Calu3 (cell line): ENCODE data around the gene NOC2L. TPM values are rescaled to one million over a fixed set of nuclear protein-coding genes. Genes with fewer than 3 reads are reported as not detected.

Source experiments
- BruUV-seq: library from RNA; stranded (reverse); fragments of 400-500 nt; replicated peaks from 2 replicates; lab custom pipeline; 2021; lab: Mats Ljungman, UMichigan
- CTCF ChIA-PET: fragments of 300-600 bp; sonication (Branson Sonifier 250); formaldehyde crosslinking; loops from one replicate; lab custom pipeline; 2022; ENCODE audit warnings: antibody characterized with exemption; lab: Charles Lee
- DNase-seq: peaks from one replicate; pipeline ENCODE4 v3.0.0; 2022
- H3K27ac Mint-ChIP-seq: one replicate; pipeline ENCODE4 v1.8.0; 2022; ENCODE audit warnings: mixed read lengths; ENCODE audit not compliant: unreplicated experiment
- H3K27me3 Mint-ChIP-seq: one replicate; pipeline ENCODE4 v1.8.0; 2022; ENCODE audit warnings: mixed read lengths; ENCODE audit not compliant: unreplicated experiment
- H3K36me3 Mint-ChIP-seq: one replicate; pipeline ENCODE4 v1.8.0; 2022; ENCODE audit warnings: mild to moderate bottlenecking, moderate library complexity, mixed read lengths; ENCODE audit not compliant: insufficient read depth, unreplicated experiment
- H3K4me1 Mint-ChIP-seq: one replicate; pipeline ENCODE4 v1.8.0; 2022; ENCODE audit warnings: mild to moderate bottlenecking, low read depth, mixed read lengths; ENCODE audit not compliant: unreplicated experiment
- H3K4me3 Mint-ChIP-seq: one replicate; pipeline ENCODE4 v1.8.0; 2022; ENCODE audit warnings: mild to moderate bottlenecking, low read depth, moderate library complexity, mixed read lengths; ENCODE audit not compliant: unreplicated experiment
- H3K9me3 Mint-ChIP-seq: one replicate; pipeline ENCODE4 v1.8.0; 2022; ENCODE audit warnings: low read depth, mixed read lengths; ENCODE audit not compliant: unreplicated experiment
- CTCF ChIP-seq: fragments of 200-600 bp; IDR thresholded peaks from one replicate; pipeline ENCODE4 v1.8.0; 2022; ENCODE audit warnings: antibody characterized with exemption; ENCODE audit not compliant: unreplicated experiment
- intact Hi-C: fragments of 100-400 bp; cut with micrococcal nuclease; formaldehyde crosslinking; loops from one replicate; pipeline ENCODE4 v1.10.0; 2022; ENCODE audit not compliant: unreplicated experiment
- total RNA-seq: library from RNA; stranded (reverse); gene quantifications from 2 replicates; pipeline ENCODE4 v1.2.3, GENCODE V29; 2022

The NOC2L gene
- total RNA-seq, 1 experiment from 2014 or later = 98.6 TPM

- TF ChIP-seq CTCF = no peak
- CTCF ChIA-PET = no interaction called here
- intact Hi-C loops = no loop called here
- Mint-ChIP-seq H3K4me3 (peak overlapping the region; percentile 72), H3K27ac (no peak overlapping the region), H3K4me1 (no peaks in the 10 kb centered on the region), H3K36me3 (peaks cover 9% of the 10 kb centered on the region), H3K27me3 (peaks cover 48% of the 10 kb centered on the region), H3K9me3 (no peaks in the 10 kb centered on the region)
- no peak for DNase-seq
- no TSS peak for BruUV-seq
Measured at GRCh38 chr1:903721-904271, 55.3 kb downstream of the NOC2L start.

- Mint-ChIP-seq H3K4me3 (peak overlapping the region; percentile 72), H3K4me1 (no peaks in the 10 kb centered on the region), H3K9me3 (no peaks in the 10 kb centered on the region), H3K27ac (no peak overlapping the region), H3K36me3 (peaks cover 9% of the 10 kb centered on the region), H3K27me3 (peaks cover 49% of the 10 kb centered on the region)
- DNase-seq = no peak
- BruUV-seq = no TSS peak
- TF ChIP-seq CTCF = no peak
- intact Hi-C loops = no loop called here
- CTCF ChIA-PET = no interaction called here
Measured at GRCh38 chr1:903305-903704, 55.8 kb downstream of the NOC2L start.

- H3K36me3 Mint-ChIP-seq = peaks cover 9% of the 10 kb centered on the region
- H3K9me3 Mint-ChIP-seq = no peaks in the 10 kb centered on the region
- H3K27me3 Mint-ChIP-seq = peaks cover 49% of the 10 kb centered on the region
- no TSS peak for BruUV-seq
- CTCF ChIA-PET = no interaction called here
- no peak overlapping the region for H3K4me3 Mint-ChIP-seq
- TF ChIP-seq CTCF = no peak
- H3K4me1 Mint-ChIP-seq = no peaks in the 10 kb centered on the region
- DNase-seq = no peak
- H3K27ac Mint-ChIP-seq = no peak overlapping the region
- intact Hi-C loops = no loop called here
Measured at GRCh38 chr1:902802-903201, 56.3 kb downstream of the NOC2L start.

GRCh38 chr1:901108-901859, 57.8 kb downstream of the NOC2L start:
- Mint-ChIP-seq H3K27me3 (peaks cover 63% of the 10 kb centered on the region), H3K9me3 (no peaks in the 10 kb centered on the region), H3K36me3 (peaks cover 9% of the 10 kb centered on the region), H3K27ac (no peak overlapping the region), H3K4me3 (no peak overlapping the region), H3K4me1 (no peaks in the 10 kb centered on the region)
- no peak for TF ChIP-seq CTCF
- CTCF ChIA-PET = no interaction called here
- BruUV-seq = no TSS peak
- no peak for DNase-seq
- intact Hi-C loops = no loop called here
